ENCODE data around the gene TPST1. TPM values are rescaled to one million over a fixed set of nuclear protein-coding genes. Genes with fewer than 3 reads are reported as not detected.

TPST1 gene
- total RNA-seq, 1 experiment from 2014 or later, result 32.8 TPM

GRCh38 chr7:66283003-66283920 is 78.1 kb downstream of the TPST1 start:
- Mint-ChIP-seq H3K4me1 (ENCODE audit: low read depth, unreplicated experiment) (peaks cover 24% of the 10 kb centered on the region), H3K36me3 (ENCODE audit: insufficient read depth, unreplicated experiment) (peaks cover 9% of the 10 kb centered on the region), H3K4me3 (ENCODE audit: unreplicated experiment) (no peak overlapping the region), H3K9me3 (ENCODE audit: unreplicated experiment) (peaks cover 6% of the 10 kb centered on the region), H3K27ac (ENCODE audit: unreplicated experiment) (no peak overlapping the region), H3K27me3 (ENCODE audit: insufficient read depth, unreplicated experiment) (no peaks in the 10 kb centered on the region)
- POLR2A ChIA-PET, result no interaction called here
- Histone ChIP-seq H3K36me3 (ENCODE audit: control insufficient read depth, insufficient read depth, low read length) (no peaks in the 10 kb centered on the region), H3K4me1 (no peaks in the 10 kb centered on the region), H3K4me3 (ENCODE audit: low read depth, low read length) (no peak overlapping the region), H3K27me3 (replicated peaks; ENCODE audit: control insufficient read depth, insufficient read depth, low read length) (no peaks in the 10 kb centered on the region), H3K9me3 (no peaks in the 10 kb centered on the region)
- no TSS peak for BruUV-seq (replicated peaks)
- CTCF ChIA-PET, result no interaction called here
- intact Hi-C loops (cut with micrococcal nuclease; ENCODE audit: unreplicated experiment), result no loop called here
- TF ChIP-seq, protein P1, sequence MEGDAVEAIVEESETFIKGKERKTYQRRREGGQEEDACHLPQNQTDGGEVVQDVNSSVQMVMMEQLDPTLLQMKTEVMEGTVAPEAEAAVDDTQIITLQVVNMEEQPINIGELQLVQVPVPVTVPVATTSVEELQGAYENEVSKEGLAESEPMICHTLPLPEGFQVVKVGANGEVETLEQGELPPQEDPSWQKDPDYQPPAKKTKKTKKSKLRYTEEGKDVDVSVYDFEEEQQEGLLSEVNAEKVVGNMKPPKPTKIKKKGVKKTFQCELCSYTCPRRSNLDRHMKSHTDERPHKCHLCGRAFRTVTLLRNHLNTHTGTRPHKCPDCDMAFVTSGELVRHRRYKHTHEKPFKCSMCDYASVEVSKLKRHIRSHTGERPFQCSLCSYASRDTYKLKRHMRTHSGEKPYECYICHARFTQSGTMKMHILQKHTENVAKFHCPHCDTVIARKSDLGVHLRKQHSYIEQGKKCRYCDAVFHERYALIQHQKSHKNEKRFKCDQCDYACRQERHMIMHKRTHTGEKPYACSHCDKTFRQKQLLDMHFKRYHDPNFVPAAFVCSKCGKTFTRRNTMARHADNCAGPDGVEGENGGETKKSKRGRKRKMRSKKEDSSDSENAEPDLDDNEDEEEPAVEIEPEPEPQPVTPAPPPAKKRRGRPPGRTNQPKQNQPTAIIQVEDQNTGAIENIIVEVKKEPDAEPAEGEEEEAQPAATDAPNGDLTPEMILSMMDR (IDR thresholded peaks at IDR 0.05; ENCODE audit: insufficient read depth in 1 of 2, low read depth in 1 of 2, low read length in 1 of 2, severe bottlenecking in 1 of 2, unreplicated experiment in 1 of 2), result no peak
- DNase-seq, result no peak

- H3K9me3 Mint-ChIP-seq (ENCODE audit: unreplicated experiment), result peaks cover 32% of the 10 kb centered on the region
- no peak overlapping the region for H3K4me3 ChIP-seq (ENCODE audit: low read depth, low read length)
- H3K36me3 ChIP-seq (ENCODE audit: control insufficient read depth, insufficient read depth, low read length), result no peaks in the 10 kb centered on the region; the same call in 1 of the 2 replicates
- H3K27me3 ChIP-seq (replicated peaks; ENCODE audit: control insufficient read depth, insufficient read depth, low read length), result no peaks in the 10 kb centered on the region
- TF ChIP-seq, protein P1 (IDR thresholded peaks at IDR 0.05; ENCODE audit: insufficient read depth in 1 of 2, low read depth in 1 of 2, low read length in 1 of 2, severe bottlenecking in 1 of 2, unreplicated experiment in 1 of 2), result no peak
- ChIA-PET POLR2A (no interaction called here), CTCF (no interaction called here)
- H3K27ac Mint-ChIP-seq (ENCODE audit: unreplicated experiment), result no peak overlapping the region
- peaks cover 7% of the 10 kb centered on the region; the same call in 1 of the 2 replicates for H3K4me1 ChIP-seq
- no peak overlapping the region for H3K4me3 Mint-ChIP-seq (ENCODE audit: unreplicated experiment)
- no peak for DNase-seq
- H3K9me3 ChIP-seq, result 0 out of 2 replicates have a peak, but pooled peaks cover 11% of the 10 kb centered on the region
- peaks cover 12% of the 10 kb centered on the region for H3K36me3 Mint-ChIP-seq (ENCODE audit: insufficient read depth, unreplicated experiment)
- H3K27me3 Mint-ChIP-seq (ENCODE audit: insufficient read depth, unreplicated experiment), result no peaks in the 10 kb centered on the region
- no peaks in the 10 kb centered on the region for H3K4me1 Mint-ChIP-seq (ENCODE audit: low read depth, unreplicated experiment)
- intact Hi-C loops (cut with micrococcal nuclease; ENCODE audit: unreplicated experiment), result no loop called here
- no TSS peak for BruUV-seq (replicated peaks)
These were observed 90.9 kb downstream of the TPST1 start for GRCh38 chr7:66296001-66296521.

GRCh38 chr7:66296557-66296956 is 91.4 kb downstream of the TPST1 start:
- H3K4me3 Mint-ChIP-seq (ENCODE audit: unreplicated experiment), result no peak overlapping the region
- intact Hi-C loops (cut with micrococcal nuclease; ENCODE audit: unreplicated experiment), result no loop called here
- no peaks in the 10 kb centered on the region for H3K27me3 Mint-ChIP-seq (ENCODE audit: insufficient read depth, unreplicated experiment)
- DNase-seq, result no peak
- POLR2A ChIA-PET, result no interaction called here
- peaks cover 32% of the 10 kb centered on the region for H3K9me3 Mint-ChIP-seq (ENCODE audit: unreplicated experiment)
- Histone ChIP-seq H3K4me3 (ENCODE audit: low read depth, low read length) (no peak overlapping the region), H3K9me3 (0 out of 2 replicates have a peak, but pooled peaks cover 11% of the 10 kb centered on the region), H3K27me3 (replicated peaks; ENCODE audit: control insufficient read depth, insufficient read depth, low read length) (no peaks in the 10 kb centered on the region), H3K36me3 (ENCODE audit: control insufficient read depth, insufficient read depth, low read length) (no peaks in the 10 kb centered on the region; the same call in 1 of the 2 replicates), H3K4me1 (peaks cover 7% of the 10 kb centered on the region; the same call in 1 of the 2 replicates)
- TF ChIP-seq, protein P1 (IDR thresholded peaks at IDR 0.05; ENCODE audit: insufficient read depth in 1 of 2, low read depth in 1 of 2, low read length in 1 of 2, severe bottlenecking in 1 of 2, unreplicated experiment in 1 of 2), result no peak
- H3K36me3 Mint-ChIP-seq (ENCODE audit: insufficient read depth, unreplicated experiment), result peaks cover 12% of the 10 kb centered on the region
- H3K4me1 Mint-ChIP-seq (ENCODE audit: low read depth, unreplicated experiment), result peaks cover 5% of the 10 kb centered on the region
- CTCF ChIA-PET, result no interaction called here
- H3K27ac Mint-ChIP-seq (ENCODE audit: unreplicated experiment), result no peak overlapping the region
- no TSS peak for BruUV-seq (replicated peaks)
